SJSA1 (cell line): ENCODE measurements around the gene RAPGEF3. TPM values are rescaled to one million over a fixed set of nuclear protein-coding genes. Genes with fewer than 3 reads are reported as not detected.

Source experiments
- DNase-seq, 2 experiments: peaks; one replicate each; pipeline ENCODE4 v3.0.0-alpha.2; 2015 to 2020; ENCODE audit warnings: low spot score in 2 of 2, low read depth in 1 of 2
- H3K27ac ChIP-seq: fragments of 250-450 bp; sonication (Bioruptor Pico); 2 replicates; pipeline ENCODE4 v1.5.1; 2020; ENCODE audit warnings: mild to moderate bottlenecking, moderate library complexity
- H3K27me3 ChIP-seq: fragments of 250-450 bp; sonication (Bioruptor Pico); replicated peaks from 2 replicates; pipeline ENCODE4 v1.5.1; 2020; ENCODE audit warnings: mild to moderate bottlenecking, moderate library complexity
- H3K36me3 ChIP-seq: fragments of 250-450 bp; sonication (Bioruptor Pico); 2 replicates; pipeline ENCODE4 v1.5.1; 2020; ENCODE audit warnings: mild to moderate bottlenecking
- H3K4me1 ChIP-seq: fragments of 250-450 bp; sonication (Bioruptor Pico); replicated peaks from 2 replicates; pipeline ENCODE4 v1.6.1; 2021; ENCODE audit warnings: mild to moderate bottlenecking
- H3K4me3 ChIP-seq: fragments of 250-450 bp; sonication (Bioruptor Pico); 2 replicates; pipeline ENCODE4 v1.5.1; 2020; ENCODE audit warnings: mild to moderate bottlenecking
- H3K9me3 ChIP-seq: fragments of 250-450 bp; sonication (Bioruptor Pico); replicated peaks from 2 replicates; pipeline ENCODE4 v1.5.1; 2020; ENCODE audit warnings: mild to moderate bottlenecking
- total RNA-seq: library from RNA; depleted of rRNA; stranded (reverse); fragments of >200 nt; shearing (Covaris generic); gene quantifications from 2 replicates; pipeline ENCODE4 v1.2.3, GENCODE V29; 2014

The RAPGEF3 gene
- total RNA-seq, 1 experiment from 2014 or later, result 1.1 TPM

- DNase-seq, result no peak
- peaks cover 24% of the 10 kb centered on the region for H3K4me1 ChIP-seq
- no peaks in the 10 kb centered on the region for H3K9me3 ChIP-seq
- no peak overlapping the region for H3K4me3 ChIP-seq
- no peaks in the 10 kb centered on the region for H3K27me3 ChIP-seq
- no peak overlapping the region for H3K27ac ChIP-seq
- no peaks in the 10 kb centered on the region for H3K36me3 ChIP-seq
Observed at GRCh38 chr12:47751561-47751960, 7.1 kb downstream of the RAPGEF3 start.

- Histone ChIP-seq H3K9me3 (no peaks in the 10 kb centered on the region), H3K36me3 (no peaks in the 10 kb centered on the region), H3K4me3 (no peak overlapping the region), H3K27ac (no peak overlapping the region), H3K27me3 (no peaks in the 10 kb centered on the region), H3K4me1 (peaks cover 24% of the 10 kb centered on the region)
- DNase-seq, result no peak
Observed at GRCh38 chr12:47750916-47751470, 7.7 kb downstream of the RAPGEF3 start.

- no peaks in the 10 kb centered on the region for H3K9me3 ChIP-seq
Observed at GRCh38 chr12:47750229-47750798, 8.4 kb downstream of the RAPGEF3 start.

GRCh38 chr12:47748899-47749298 is 9.8 kb downstream of the RAPGEF3 start:
- no peaks in the 10 kb centered on the region for H3K36me3 ChIP-seq

More at GRCh38 chr12:47750229-47750798, 8.4 kb downstream of the RAPGEF3 start:
- H3K4me1 ChIP-seq, result peaks cover 24% of the 10 kb centered on the region
- H3K27me3 ChIP-seq, result no peaks in the 10 kb centered on the region
- H3K4me3 ChIP-seq, result no peak overlapping the region
- H3K27ac ChIP-seq, result no peak overlapping the region
- DNase-seq, result no peak
- no peaks in the 10 kb centered on the region for H3K36me3 ChIP-seq

GRCh38 chr12:47748507-47748828 is 10.2 kb downstream of the RAPGEF3 start:
- DNase-seq, result no peak
- Histone ChIP-seq H3K4me1 (peaks cover 11% of the 10 kb centered on the region), H3K9me3 (no peaks in the 10 kb centered on the region), H3K36me3 (no peaks in the 10 kb centered on the region), H3K27me3 (no peaks in the 10 kb centered on the region), H3K4me3 (no peak overlapping the region), H3K27ac (no peak overlapping the region)

More at GRCh38 chr12:47748899-47749298, 9.8 kb downstream of the RAPGEF3 start:
- Histone ChIP-seq H3K4me3 (no peak overlapping the region), H3K9me3 (no peaks in the 10 kb centered on the region), H3K27ac (no peak overlapping the region), H3K27me3 (no peaks in the 10 kb centered on the region), H3K4me1 (peaks cover 15% of the 10 kb centered on the region)
- no peak for DNase-seq

- Histone ChIP-seq H3K36me3 (no peaks in the 10 kb centered on the region), H3K4me3 (no peak overlapping the region), H3K9me3 (no peaks in the 10 kb centered on the region), H3K4me1 (peaks cover 4% of the 10 kb centered on the region), H3K27ac (no peak overlapping the region), H3K27me3 (no peaks in the 10 kb centered on the region)
- DNase-seq, result no peak
Observed at GRCh38 chr12:47747596-47748506, 10.8 kb downstream of the RAPGEF3 start.

- Histone ChIP-seq H3K27me3 (no peaks in the 10 kb centered on the region), H3K4me3 (no peak overlapping the region), H3K4me1 (no peaks in the 10 kb centered on the region; the same call in 1 of the 2 replicates), H3K9me3 (no peaks in the 10 kb centered on the region), H3K27ac (no peak overlapping the region), H3K36me3 (no peaks in the 10 kb centered on the region)
- no peak for DNase-seq
Observed at GRCh38 chr12:47747126-47747525, 11.6 kb downstream of the RAPGEF3 start.

- DNase-seq, result no peak
- H3K9me3 ChIP-seq, result no peaks in the 10 kb centered on the region
Observed at GRCh38 chr12:47746523-47746922, 12.2 kb downstream of the RAPGEF3 start.

GRCh38 chr12:47746073-47746472 is 12.6 kb downstream of the RAPGEF3 start:
- Histone ChIP-seq H3K9me3 (no peaks in the 10 kb centered on the region), H3K27me3 (no peaks in the 10 kb centered on the region), H3K4me1 (peaks cover 7% of the 10 kb centered on the region), H3K27ac (no peak overlapping the region), H3K36me3 (no peaks in the 10 kb centered on the region), H3K4me3 (no peak overlapping the region)
- DNase-seq, result no peak

More at GRCh38 chr12:47746523-47746922, 12.2 kb downstream of the RAPGEF3 start:
- Histone ChIP-seq H3K4me1 (peaks cover 2% of the 10 kb centered on the region), H3K27me3 (no peaks in the 10 kb centered on the region), H3K27ac (no peak overlapping the region), H3K4me3 (no peak overlapping the region), H3K36me3 (no peaks in the 10 kb centered on the region)

GRCh38 chr12:47745485-47746041 is 13.1 kb downstream of the RAPGEF3 start:
- Histone ChIP-seq H3K27me3 (no peaks in the 10 kb centered on the region), H3K27ac (no peak overlapping the region), H3K36me3 (no peaks in the 10 kb centered on the region), H3K4me1 (peaks cover 12% of the 10 kb centered on the region), H3K9me3 (no peaks in the 10 kb centered on the region), H3K4me3 (no peak overlapping the region)
- no peak for DNase-seq

- H3K27ac ChIP-seq, result no peak overlapping the region
- no peaks in the 10 kb centered on the region for H3K36me3 ChIP-seq
- H3K27me3 ChIP-seq, result no peaks in the 10 kb centered on the region
- no peak for DNase-seq
- H3K4me3 ChIP-seq, result no peak overlapping the region
- H3K4me1 ChIP-seq, result peaks cover 12% of the 10 kb centered on the region
- no peaks in the 10 kb centered on the region for H3K9me3 ChIP-seq
Observed at GRCh38 chr12:47744778-47745436, 13.8 kb downstream of the RAPGEF3 start.

GRCh38 chr12:47744005-47744651 is 14.6 kb downstream of the RAPGEF3 start:
- Histone ChIP-seq H3K27me3 (no peaks in the 10 kb centered on the region), H3K36me3 (no peaks in the 10 kb centered on the region), H3K4me3 (no peak overlapping the region), H3K27ac (no peak overlapping the region), H3K4me1 (peaks cover 12% of the 10 kb centered on the region), H3K9me3 (no peaks in the 10 kb centered on the region)
- no peak for DNase-seq

- H3K4me3 ChIP-seq, result no peak overlapping the region
- DNase-seq, result no peak
- H3K27me3 ChIP-seq, result no peaks in the 10 kb centered on the region
- no peak overlapping the region for H3K27ac ChIP-seq
- no peaks in the 10 kb centered on the region for H3K36me3 ChIP-seq
- H3K4me1 ChIP-seq, result peaks cover 12% of the 10 kb centered on the region
- H3K9me3 ChIP-seq, result no peaks in the 10 kb centered on the region
Observed at GRCh38 chr12:47743311-47743860, 15.3 kb downstream of the RAPGEF3 start.
